K562 (cell line): Measurements from ENCODE around the gene LAMA5. TPM values are rescaled to one million over a fixed set of nuclear protein-coding genes. Genes with fewer than 3 reads are reported as not detected.
A peak's percentile ranks its signal among the peaks of the same experiment; 100 is the strongest.

Experiments used
- E2F8 ChIP-seq: fragments of 450-650 bp; IDR thresholded peaks from 2 replicates; pipeline ENCODE4 v1.7.1; 2018; ENCODE audit warnings: mild to moderate bottlenecking, low read depth; ENCODE audit not compliant: partially characterized antibody
- HDAC3 ChIP-seq: fragments of 450-650 bp; IDR thresholded peaks from 2 replicates; pipeline ENCODE4 v1.6.1; 2018; ENCODE audit warnings: borderline replicate concordance, mild to moderate bottlenecking, moderate library complexity; ENCODE audit not compliant: partially characterized antibody
- HOXB6 ChIP-seq: fragments of 250-450 bp; sonication (Bioruptor Pico); IDR thresholded peaks from 2 replicates; pipeline ENCODE4 v1.5.1; 2022; ENCODE audit warnings: mild to moderate bottlenecking, borderline replicate concordance
- KDM2B ChIP-seq: fragments of 250-450 bp; sonication (Bioruptor Pico); IDR thresholded peaks from 2 replicates; pipeline ENCODE4 v1.8.0; 2021; ENCODE audit warnings: mild to moderate bottlenecking, moderate library complexity
- MITF ChIP-seq: IDR thresholded peaks from 2 replicates; pipeline ENCODE4 v1.6.1; 2014; ENCODE audit warnings: antibody characterized with exemption
- RBBP5 ChIP-seq: fragments of 200-600 bp; sonication (generic); IDR thresholded peaks from 2 replicates; pipeline ENCODE4 v1.6.1; 2012; ENCODE audit warnings: borderline replicate concordance, mild to moderate bottlenecking, low read length, control low read depth, inconsistent platforms; ENCODE audit not compliant: insufficient read depth, poor library complexity, severe bottlenecking
- THRB ChIP-seq: fragments of 450-650 bp; formaldehyde crosslinking; conservative IDR thresholded peaks from 2 replicates; pipeline ENCODE4 v1.4.0; 2022; ENCODE audit warnings: mild to moderate bottlenecking, missing genetic modification characterization
- UBTF ChIP-seq, 2 experiments: IDR thresholded peaks; 2 replicates each; pipeline ENCODE4 v1.6.1; 2012; ENCODE audit warnings: improper control_type of control experiment in 2 of 2, low read depth in 2 of 2, low read length in 2 of 2, borderline replicate concordance in 1 of 2
- VEZF1 ChIP-seq: fragments of 200-800 bp; sonication (Bioruptor generic); IDR thresholded peaks from 2 replicates; pipeline ENCODE4 v1.6.1; 2017; ENCODE audit warnings: missing genetic modification characterization, missing compliant biosample characterization
- XRCC3 ChIP-seq: fragments of 450-650 bp; IDR thresholded peaks from 2 replicates; pipeline ENCODE4 v1.6.1; 2017; ENCODE audit warnings: mild to moderate bottlenecking, moderate library complexity
- YY1 ChIP-seq, 3 experiments: IDR thresholded peaks; 2 replicates each; pipeline ENCODE4 v1.6.1; 2011; ENCODE audit warnings: low read length in 2 of 3, mild to moderate bottlenecking in 2 of 3, moderate library complexity in 2 of 3, borderline replicate concordance in 1 of 3, control low read depth in 1 of 3, low read depth in 1 of 3; ENCODE audit not compliant: insufficient read depth in 3 of 3, insufficient replicate concordance in 2 of 3, control insufficient read depth in 1 of 3, insufficient read length in 1 of 3; ENCODE audit errors: extremely low read depth in 1 of 3
- ZNF124 ChIP-seq: sonication (generic); formaldehyde crosslinking; IDR thresholded peaks from 2 replicates; pipeline ENCODE4 v1.8.1; 2022; ENCODE audit warnings: missing genetic modification reagents
- ZNF174 ChIP-seq: fragments of 250-450 bp; sonication (Bioruptor Pico); IDR thresholded peaks from 2 replicates; pipeline ENCODE4 v1.4.0; 2020; ENCODE audit warnings: mild to moderate bottlenecking
- ZNF212 ChIP-seq: fragments of 450-650 bp; formaldehyde crosslinking; IDR thresholded peaks from 2 replicates; pipeline ENCODE4 v1.4.0; 2020; ENCODE audit warnings: mild to moderate bottlenecking
- ZNF584 ChIP-seq: fragments of 200-800 bp; sonication (Bioruptor generic); IDR thresholded peaks from 2 replicates; pipeline ENCODE4 v1.6.1; 2016; ENCODE audit warnings: low read depth, mild to moderate bottlenecking, missing genetic modification characterization, missing compliant biosample characterization
- polyA plus RNA-seq, 8 experiments: library from polyadenylated mRNA; depleted of rRNA in 4 of 8; stranded (reverse) in 5 of 8; unstranded in 3 of 8; fragments of >200 nt; fragmentation: Nextera tagmentation in 2 of 8; fragmentation: Illumina TruSeq in 1 of 8; extraction: Ambion mirVana in 2 of 8; extraction: Trizol in 1 of 8; gene quantifications; 2 replicates each; pipeline versions ENCODE4 v1.2.1 to v1.2.3, GENCODE V29; 2011 to 2014; ENCODE audit warnings: inconsistent platforms in 1 of 8, missing spikeins in 1 of 8
- total RNA-seq, 7 experiments: library from RNA; depleted of rRNA in 6 of 7; stranded (reverse); fragments of >200 nt in 6 of 7; fragmentation: Illumina TruSeq in 2 of 7; extraction: Trizol in 2 of 7; gene quantifications; 2 replicates each; pipeline versions ENCODE4 v1.2.1 to v1.2.3, GENCODE V29; 2011 to 2021; ENCODE audit warnings: low replicate concordance in 1 of 7

The LAMA5 gene
- total and polyA plus RNA-seq, 9 of the 15 experiments (the other 6 are each of a cell fraction or from before 2014, with no cell fraction given) = 0.31 to 101 (median 7.8) TPM

GRCh38 chr20:62274332-62274950 is 92.7 kb downstream of the LAMA5 start (continued):
- TF ChIP-seq RBBP5 = no peak
- TF ChIP-seq THRB = no peak
- no peak for TF ChIP-seq E2F8
- TF ChIP-seq UBTF (IDR thresholded peaks at IDR 0.05; ENCODE audit: borderline replicate concordance in 1 of 2, low read depth in 2 of 2, low read length in 2 of 2) = peak in 1 of 2 experiments; percentile 60; a peak in 1 of 4 replicates
- TF ChIP-seq VEZF1 (CRISPR knock-in tag) = no peak
- no peak for TF ChIP-seq XRCC3
- no peak for TF ChIP-seq KDM2B (CRISPR knock-in tag)
- TF ChIP-seq MITF = no peak
- TF ChIP-seq ZNF124 (CRISPR knock-in tag) = no peak
- TF ChIP-seq ZNF584 = no peak
- TF ChIP-seq HOXB6 (CRISPR knock-in tag) = no peak
- TF ChIP-seq ZNF174 (CRISPR knock-in tag) = no peak
- TF ChIP-seq HDAC3 = no peak
- TF ChIP-seq YY1 (IDR thresholded peaks at IDR 0.05; ENCODE audit: borderline replicate concordance in 1 of 3, control insufficient read depth in 1 of 3, extremely low read depth in 1 of 3, insufficient read depth in 3 of 3, insufficient read length in 1 of 3, insufficient replicate concordance in 2 of 3, low read depth in 1 of 3, low read length in 2 of 3) = no peak
- TF ChIP-seq ZNF212 (CRISPR knock-in tag) = no peak
